Measurements from ENCODE around the gene RHO. TPM values are rescaled to one million over a fixed set of nuclear protein-coding genes. Genes with fewer than 3 reads are reported as not detected.

The RHO gene
- total RNA-seq, 1 experiment from 2014 or later: not detected

GRCh38 chr3:129507181-129507831 is 21.1 kb upstream of the RHO start:
- Mint-ChIP-seq H3K36me3 (ENCODE audit: insufficient read depth in 1 of 3, low read depth in 3 of 3) (peaks cover 1 to 18% (median 12%) of the 10 kb centered on the region in 3 experiments; a peak in 6 of 7 replicates), H3K4me1 (peaks cover 8 to 12% of the 10 kb centered on the region in 2 experiments; a peak in 3 of 4 replicates), H3K4me3 (no peak overlapping the region), H3K9me3 (no peaks in the 10 kb centered on the region), H3K27ac (peak overlapping the region in 1 of 3 experiments; percentile 44; a peak in 1 of 7 replicates), H3K27me3 (ENCODE audit: low read depth) (peaks cover 2% of the 10 kb centered on the region; the same call in 1 of the 2 replicates)
- no peak overlapping the region for H4K5ac ChIP-seq (ENCODE audit: insufficient read length, low read depth, low read length)
- no peaks in the 10 kb centered on the region for H3K27me3 ChIP-seq (ENCODE audit: insufficient read depth, low read length)
- H3K18ac ChIP-seq (ENCODE audit: insufficient read length, low read depth, low read length): no peak overlapping the region
- TF ChIP-seq CTCF (conservative IDR thresholded peaks at IDR 0.05): no peak
- peaks cover 2% of the 10 kb centered on the region; the same call in 1 of the 2 replicates for H3K4me1 ChIP-seq (ENCODE audit: insufficient read depth, low read length)
- no peak overlapping the region for H3K14ac ChIP-seq (ENCODE audit: insufficient read depth, low read length)
- H4K91ac ChIP-seq (ENCODE audit: insufficient read length, low read depth, low read length): no peak overlapping the region
- H2AFZ ChIP-seq (ENCODE audit: low read length): no peak overlapping the region
- peaks cover 2% of the 10 kb centered on the region for H4K20me1 ChIP-seq (ENCODE audit: control insufficient read depth, insufficient read depth, insufficient read length)
- no peak overlapping the region for H2BK120ac ChIP-seq (ENCODE audit: low read depth, low read length, poor library complexity, severe bottlenecking)
- no peak overlapping the region for H3T11ph ChIP-seq (ENCODE audit: low read length)
- H2BK5ac ChIP-seq (ENCODE audit: insufficient read length, low read length): no peak overlapping the region
- H3K23ac ChIP-seq (ENCODE audit: insufficient read length, low read depth, low read length): no peak overlapping the region
- no peak overlapping the region for H3K9ac ChIP-seq (ENCODE audit: extremely low read depth, insufficient read length, low read length)
- no peak overlapping the region for H4K8ac ChIP-seq (replicated peaks; ENCODE audit: insufficient read length, low read depth, low read length)
- DNase-seq: no peak
- no peak overlapping the region for H3K27ac ChIP-seq (ENCODE audit: insufficient read length, low read depth, low read length)
- H3K9me3 ChIP-seq (ENCODE audit: control insufficient read depth, low read depth, low read length): no peaks in the 10 kb centered on the region
- no peak overlapping the region for H2BK15ac ChIP-seq (ENCODE audit: low read depth, low read length)
- WGBS (ENCODE audit: extremely low coverage, insufficient read length, low lambda C conversion rate): no CpG with 5 or more reads among the region's 9 CpGs
- no peaks in the 10 kb centered on the region for H3K79me1 ChIP-seq (ENCODE audit: insufficient read depth, low read depth, low read length, poor library complexity, severe bottlenecking)
- no peaks in the 10 kb centered on the region for H3K79me2 ChIP-seq (ENCODE audit: insufficient read depth, low read length)
- H3K23me2 ChIP-seq (ENCODE audit: insufficient read length, low read depth, low read length, poor library complexity, severe bottlenecking): no peaks in the 10 kb centered on the region
- no peak overlapping the region for H2AK5ac ChIP-seq (ENCODE audit: insufficient read length, low read length)
- H3K56ac ChIP-seq (ENCODE audit: insufficient read length, low read depth, low read length): no peak overlapping the region
- no peak overlapping the region for H3K4ac ChIP-seq (ENCODE audit: low read depth, low read length)
- H2BK20ac ChIP-seq (ENCODE audit: low read depth, low read length, poor library complexity, severe bottlenecking): no peak overlapping the region
- H2BK12ac ChIP-seq (ENCODE audit: insufficient read length, low read depth, low read length): no peak overlapping the region
- H3K4me2 ChIP-seq (ENCODE audit: insufficient read depth, insufficient read length, low read length): no peak overlapping the region
